Measurements from ENCODE around the gene NFATC3. TPM values are rescaled to one million over a fixed set of nuclear protein-coding genes. Genes with fewer than 3 reads are reported as not detected.

The NFATC3 gene
- total and polyA plus RNA-seq, 2 of the 8 experiments (the other 6 are each of a cell fraction or from before 2014, with no cell fraction given): 17.6 to 34.5 TPM

- ChIA-PET CTCF (ENCODE audit: partially characterized antibody) (interaction anchor here (0.6 to 2.0 kb wide), 6 partner anchors 9 to 126 kb away, joined by 3 to 10 read pairs (median 6); no protein-coding TSS in a partner anchor), POLR2A (ENCODE audit: partially characterized antibody) (interaction anchor here (0.7 to 1.9 kb wide), 4 partner anchors 15 to 286 kb away, joined by 3 to 5 read pairs (median 3); partner anchors contain the start of gene ESRP2)
- H3K14ac ChIP-seq (ENCODE audit: insufficient read length): no peak overlapping the region
- no peak overlapping the region for H2AFZ ChIP-seq (ENCODE audit: low read length)
- H3K4me2 ChIP-seq (ENCODE audit: insufficient read depth in 1 of 2, low read depth in 2 of 2, low read length in 2 of 2): no peak overlapping the region
- H3K27ac ChIP-seq (ENCODE audit: low read depth, low read length): no peak overlapping the region
- H3K4me3 ChIP-seq (ENCODE audit: extremely low read depth in 1 of 4, insufficient read depth in 2 of 4, low read depth in 3 of 4, low read length in 4 of 4): no peak overlapping the region
- H3K36me3 ChIP-seq (ENCODE audit: control insufficient read depth in 2 of 4, insufficient read depth in 4 of 4, low read length in 3 of 4): no peaks in the 10 kb centered on the region; a peak in 1 of 8 replicates
- H2BK20ac ChIP-seq (ENCODE audit: low read length): no peak overlapping the region
- H4K8ac ChIP-seq (ENCODE audit: extremely low read depth, insufficient read depth, low read length): no peak overlapping the region
- no peak overlapping the region for H4K91ac ChIP-seq (replicated peaks; ENCODE audit: insufficient read length, low read length)
- FAIRE-seq (no peak), DNase-seq (ENCODE audit: low read depth in 1 of 2, low spot score in 2 of 2) (no peak)
- no peaks in the 10 kb centered on the region for H3K23me2 ChIP-seq (ENCODE audit: low read depth, low read length)
- H3K23ac ChIP-seq (ENCODE audit: insufficient read length): no peak overlapping the region
- H3K9me3 ChIP-seq (ENCODE audit: insufficient read depth in 2 of 2, low read depth in 1 of 2, low read length in 1 of 2): no peaks in the 10 kb centered on the region
- peaks cover 0 to 2% (median 0%) of the 10 kb centered on the region in 4 experiments; a peak in 1 of 7 replicates for H3K4me1 ChIP-seq (replicated peaks in 1 of 4; ENCODE audit: control insufficient read depth in 3 of 4, insufficient read depth in 4 of 4, low read length in 3 of 4)
- H2BK12ac ChIP-seq (ENCODE audit: low read depth, low read length): no peak overlapping the region
- no peaks in the 10 kb centered on the region for H3K27me3 ChIP-seq (replicated peaks in 1 of 4; ENCODE audit: control insufficient read depth in 3 of 4, extremely low read depth in 1 of 4, insufficient read depth in 3 of 4, low read length in 3 of 4)
- no peak overlapping the region for H3K9ac ChIP-seq (replicated peaks in 1 of 4; ENCODE audit: extremely low read depth in 1 of 4, low read depth in 3 of 4, low read length in 3 of 4)
- H3K79me2 ChIP-seq (ENCODE audit: control insufficient read depth in 1 of 2, insufficient read depth in 2 of 2, low read length in 2 of 2): no peaks in the 10 kb centered on the region
- no peak overlapping the region for H4K5ac ChIP-seq (ENCODE audit: insufficient read length, low read depth, low read length)
- no peak overlapping the region for H3K18ac ChIP-seq (ENCODE audit: extremely low read depth, low read length)
- no peaks in the 10 kb centered on the region for H3K79me1 ChIP-seq (ENCODE audit: low read depth, low read length)
- 97% methylated on average over 6 of the region's 6 CpGs; no CpG with 5 or more reads in 1 of the 2 experiments for WGBS, 2 experiments (ENCODE audit: extremely low coverage in 1 of 2, insufficient coverage in 1 of 2, insufficient read length in 1 of 2, insufficient replicate concordance in 2 of 2, low coverage in 1 of 2, low lambda C conversion rate in 2 of 2, missing lambda C conversion rate in 1 of 2)
- no peak overlapping the region for H2BK120ac ChIP-seq (replicated peaks; ENCODE audit: low read depth, low read length)
- H2BK15ac ChIP-seq (ENCODE audit: low read length): no peak overlapping the region
- H3K4ac ChIP-seq (replicated peaks; ENCODE audit: insufficient read length, low read depth, low read length): no peak overlapping the region
- no peak overlapping the region for H2BK5ac ChIP-seq (ENCODE audit: low read depth, low read length)
- H2AK5ac ChIP-seq (ENCODE audit: low read depth, low read length): no peak overlapping the region
- no peak for TF ChIP-seq CHD1 (IDR thresholded peaks at IDR 0.05; ENCODE audit: low read depth, low read length)
- TF ChIP-seq ZNF274 (IDR thresholded peaks at IDR 0.05; ENCODE audit: borderline replicate concordance, extremely low read depth, low read length): no peak
- TF ChIP-seq CBX8 (IDR thresholded peaks at IDR 0.05; ENCODE audit: borderline replicate concordance, low read depth, low read length): no peak
- TF ChIP-seq MAFK (IDR thresholded peaks at IDR 0.05; ENCODE audit: low read depth, low read length): no peak
- no peak for TF ChIP-seq SAP30 (IDR thresholded peaks at IDR 0.05; ENCODE audit: insufficient read depth, insufficient replicate concordance, low read length)
- no peak for TF ChIP-seq POLR2A (IDR thresholded peaks at IDR 0.05; ENCODE audit: control extremely low read depth in 1 of 2, low read depth in 2 of 2, low read length in 2 of 2)
- no peak for TF ChIP-seq BCL11A (IDR thresholded peaks at IDR 0.05; ENCODE audit: low read depth in 2 of 2, low read length in 2 of 2)
- TF ChIP-seq EZH2 (IDR thresholded peaks at IDR 0.05; ENCODE audit: low read depth, low read length, severe bottlenecking): no peak
- TF ChIP-seq BRCA1 (IDR thresholded peaks at IDR 0.05; ENCODE audit: low read depth, low read length): no peak
- TF ChIP-seq KDM5A (IDR thresholded peaks at IDR 0.05; ENCODE audit: low read length): no peak
- no peak for TF ChIP-seq SIX5 (IDR thresholded peaks at IDR 0.05; ENCODE audit: low read depth, low read length)
- TF ChIP-seq PHF8 (conservative IDR thresholded peaks at IDR 0.05; ENCODE audit: low read depth, low read length): no peak
- TF ChIP-seq CTBP2 (IDR thresholded peaks at IDR 0.05; ENCODE audit: borderline replicate concordance, insufficient read depth, insufficient read length, low read length): no peak
- no peak for TF ChIP-seq POU5F1 (IDR thresholded peaks at IDR 0.05; ENCODE audit: low read depth, low read length)
- no peaks in the 10 kb centered on the region for H4K20me1 ChIP-seq (replicated peaks in 1 of 2; ENCODE audit: control insufficient read depth in 1 of 2, insufficient read depth in 2 of 2, low read length in 2 of 2)
- no peak overlapping the region for H3K56ac ChIP-seq (replicated peaks; ENCODE audit: insufficient read length, low read depth, low read length)
Measured at GRCh38 chr16:68219725-68220351, 134.7 kb downstream of the NFATC3 start.

All from H1 (cell line).